NCI-H748 treated with DMSO at 0.1 percent for 48 hours (cell line): ENCODE data around the gene SMIM36.
"Not testable (repeated sequence)": the region's sequence is repeated elsewhere in the genome, so short reads cannot be mapped to it uniquely, and the experiment has no call there.

ENCODE experiments used
- DNase-seq: peaks from one replicate; lab custom pipeline; 2025; lab: John Stamatoyannopoulos, UW

The SMIM36 gene

DNA sequence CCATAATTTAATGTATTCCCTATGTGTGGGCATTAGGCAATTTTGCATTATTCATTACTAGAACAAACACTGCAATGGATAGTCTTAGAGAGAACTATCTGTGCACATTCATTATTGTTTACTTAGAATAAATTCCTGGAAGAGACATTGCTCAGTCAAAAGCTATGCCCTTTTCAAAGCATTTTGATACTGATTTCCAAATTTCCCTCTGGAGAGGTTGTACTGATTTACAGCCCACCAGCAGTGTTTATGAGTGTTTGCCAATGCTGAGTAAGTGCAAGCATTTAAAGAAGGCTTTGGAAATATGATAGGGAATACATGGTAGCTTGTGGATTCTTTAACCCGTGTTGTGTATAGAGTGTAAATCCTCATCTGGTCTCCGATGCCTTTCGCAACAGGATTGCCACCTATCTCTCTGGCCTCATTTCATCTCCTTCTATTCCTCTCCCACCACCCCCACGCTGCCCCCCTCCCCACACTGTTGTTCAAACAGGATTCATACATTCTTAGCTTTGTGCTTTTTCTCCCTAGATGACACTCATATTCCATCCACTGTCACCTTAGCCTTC lies 56.3 kb downstream of the SMIM36 start:
- DNase-seq = no peak

DNA sequence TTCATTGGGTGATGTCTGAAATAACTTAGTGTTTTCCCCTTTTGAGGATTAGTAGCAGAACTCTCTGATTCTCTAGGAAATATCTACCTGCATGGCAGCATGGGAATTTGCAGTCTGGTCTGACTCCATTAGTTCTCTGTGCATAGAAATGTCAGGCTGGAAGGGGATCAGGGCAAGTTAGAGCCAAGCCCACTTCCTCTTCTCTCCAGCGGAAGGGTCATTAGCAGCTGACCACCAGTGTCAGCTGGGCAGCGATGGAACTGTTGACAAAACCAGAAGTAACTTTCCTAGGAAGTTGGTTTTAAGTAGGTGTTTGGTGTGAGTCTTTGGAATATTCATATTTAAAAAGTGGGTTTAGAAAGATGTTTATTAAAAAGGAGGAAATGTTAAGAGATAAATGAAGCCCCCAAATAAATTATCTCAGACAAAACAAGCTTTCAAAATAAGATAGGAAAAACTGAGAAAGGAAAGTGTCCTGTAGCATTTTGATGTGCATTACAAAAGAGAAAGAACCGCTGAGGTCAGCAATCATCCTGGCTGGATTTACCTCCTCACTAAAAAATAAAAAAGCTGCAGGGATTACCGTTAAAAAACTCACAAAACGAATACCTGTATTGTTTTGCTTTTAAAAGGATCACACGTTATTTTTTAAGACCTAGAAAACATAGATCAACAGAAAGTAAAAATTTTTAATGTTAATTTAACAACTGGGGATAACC lies 57.3 kb downstream of the SMIM36 start:
- no peak for DNase-seq

DNA sequence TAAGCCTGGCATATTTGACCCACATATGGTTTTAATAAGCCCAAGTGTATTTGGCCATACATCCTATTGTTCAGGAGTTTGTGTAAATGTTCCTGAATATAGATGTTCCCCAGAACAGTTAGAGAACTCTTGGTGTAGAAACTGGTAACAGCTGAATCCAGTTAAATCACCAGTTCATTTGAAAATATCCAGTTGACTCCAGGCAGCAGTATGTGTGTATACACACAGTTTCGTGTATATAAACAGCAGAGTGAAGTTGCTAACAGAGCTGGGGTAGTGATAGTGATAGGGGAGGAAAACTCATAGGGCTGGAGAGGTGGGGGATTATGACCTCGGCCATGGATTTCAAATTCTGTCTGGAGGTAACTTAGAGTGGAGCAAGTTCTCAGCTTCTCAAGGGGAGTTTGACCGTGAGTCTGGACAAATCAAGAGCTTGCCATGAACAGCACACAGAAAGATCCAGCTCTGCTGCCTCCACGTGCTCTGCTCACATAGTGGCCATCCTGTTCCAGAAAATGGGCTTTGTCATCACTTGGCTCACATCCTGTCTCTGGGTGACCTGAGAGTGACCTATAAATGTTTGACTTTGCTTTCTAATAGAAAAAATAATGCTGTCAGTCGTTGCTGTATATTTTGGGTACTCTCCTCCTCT lies 59.0 kb downstream of the SMIM36 start:
- no peak for DNase-seq

DNA sequence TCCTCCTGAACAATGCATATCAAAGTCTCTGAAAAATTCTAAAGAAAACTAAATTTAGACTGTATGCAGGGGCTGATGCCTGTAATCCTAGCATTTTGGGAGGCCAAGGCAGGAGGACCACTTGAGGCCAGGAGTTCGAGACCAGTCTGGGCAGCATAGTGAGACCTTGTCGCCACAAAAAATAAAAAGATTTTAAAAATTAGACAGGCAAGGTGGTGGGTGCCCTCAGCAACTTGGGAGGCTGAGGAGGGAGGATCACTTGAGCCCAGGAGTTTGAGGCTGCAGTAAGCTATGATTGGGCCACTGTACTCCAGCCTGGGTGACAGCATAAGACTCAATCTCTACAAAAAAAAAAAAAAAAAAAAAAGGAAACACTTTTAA lies 59.5 kb downstream of the SMIM36 start:
- DNase-seq = no peak

DNA sequence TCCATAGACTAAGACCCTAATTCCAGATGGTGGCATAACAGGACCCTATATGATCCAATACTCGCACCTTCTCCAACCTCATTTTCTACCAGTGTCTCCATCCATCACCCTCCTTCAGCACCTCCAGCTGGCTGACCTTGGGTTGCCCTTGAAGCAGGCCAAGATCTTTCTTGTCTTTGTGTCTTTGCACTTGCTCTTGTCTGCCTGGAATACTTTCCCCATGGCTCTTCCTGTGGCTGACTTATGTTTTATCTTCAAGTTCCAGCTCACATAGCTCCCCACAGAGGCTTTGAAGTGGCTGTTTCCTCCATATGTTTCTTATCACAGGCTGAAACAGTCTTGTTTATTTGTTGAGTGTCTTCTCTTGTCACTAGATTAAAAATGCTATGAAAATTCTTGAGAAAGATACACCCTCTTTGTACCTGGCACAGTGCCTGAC lies 60.0 kb downstream of the SMIM36 start:
- DNase-seq = no peak

DNA sequence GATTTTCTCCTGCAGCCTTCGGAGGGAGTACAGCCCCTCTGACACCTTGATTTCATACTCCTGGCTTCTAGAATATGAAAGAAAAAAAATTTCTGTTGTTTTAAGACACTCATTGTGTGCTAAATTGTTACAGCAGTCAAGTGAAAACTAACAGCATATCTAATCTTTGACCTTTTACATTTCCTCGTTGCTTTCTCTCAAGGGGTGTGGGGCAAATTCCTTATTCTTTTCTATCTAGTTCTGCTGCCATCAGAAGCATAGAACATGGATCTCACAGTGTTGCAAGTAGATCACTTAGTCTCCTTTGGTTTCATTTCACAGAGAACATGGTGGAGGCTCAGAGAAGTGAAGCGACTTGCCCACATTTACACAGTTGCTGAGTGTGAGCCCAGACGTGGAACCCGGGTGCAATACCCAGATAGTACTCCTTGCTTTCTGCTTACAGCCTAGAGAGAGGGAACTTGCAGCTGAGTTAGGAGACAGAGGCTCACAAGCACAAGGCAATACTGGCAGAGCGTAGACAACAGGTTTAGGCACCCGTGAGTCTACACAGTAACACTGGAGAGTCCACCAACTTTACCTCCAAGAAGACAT lies 60.9 kb downstream of the SMIM36 start:
- DNase-seq = no peak

DNA sequence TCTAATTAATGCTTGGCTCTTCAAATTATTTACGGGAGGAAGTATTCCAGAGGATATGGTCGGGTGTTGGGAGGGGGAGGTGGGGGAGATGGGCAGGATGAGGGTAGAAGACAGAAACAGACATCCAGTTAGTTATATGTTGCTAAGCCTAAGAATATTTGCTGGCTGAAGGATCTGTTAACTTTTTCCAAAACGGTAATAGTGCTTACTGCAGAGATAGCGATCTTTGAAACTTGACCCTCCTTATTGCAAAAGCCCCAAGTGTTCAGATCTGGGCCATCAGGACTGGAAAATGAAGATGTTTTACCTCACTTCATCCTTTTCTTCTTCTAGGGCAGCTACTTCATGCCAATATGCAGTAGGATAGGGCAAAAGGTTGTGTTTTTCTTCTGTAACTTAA lies 62.6 kb downstream of the SMIM36 start:
- DNase-seq = no peak

DNA sequence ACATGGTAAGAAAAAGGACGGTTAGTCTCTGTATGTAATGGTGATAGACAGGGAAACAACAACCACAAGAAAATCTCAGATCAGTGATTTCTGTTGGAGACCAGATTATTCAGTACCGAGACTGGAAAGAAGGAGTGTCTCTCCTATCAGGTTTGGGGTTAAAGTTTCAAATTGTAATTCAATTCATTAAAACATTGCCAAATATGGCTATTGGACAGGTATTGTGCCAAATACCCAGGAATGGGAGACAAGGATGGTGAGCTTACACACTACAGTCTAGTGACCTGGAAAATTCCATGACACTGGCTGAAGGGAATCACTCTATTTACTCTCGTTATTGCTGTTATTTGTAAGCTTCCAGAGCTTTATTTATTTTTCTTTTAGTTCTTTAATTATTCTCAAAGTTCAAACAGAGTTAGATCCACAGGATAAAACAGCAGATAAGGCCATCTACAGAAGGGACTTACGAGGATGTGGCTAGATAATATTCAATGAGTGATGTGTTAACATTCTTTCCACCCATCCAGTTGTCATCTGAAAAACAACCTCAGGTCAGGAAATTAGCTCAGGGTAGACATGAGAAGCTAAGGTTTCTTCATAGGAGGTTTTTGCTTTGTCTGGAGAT lies 64.6 kb downstream of the SMIM36 start:
- no peak for DNase-seq

DNA sequence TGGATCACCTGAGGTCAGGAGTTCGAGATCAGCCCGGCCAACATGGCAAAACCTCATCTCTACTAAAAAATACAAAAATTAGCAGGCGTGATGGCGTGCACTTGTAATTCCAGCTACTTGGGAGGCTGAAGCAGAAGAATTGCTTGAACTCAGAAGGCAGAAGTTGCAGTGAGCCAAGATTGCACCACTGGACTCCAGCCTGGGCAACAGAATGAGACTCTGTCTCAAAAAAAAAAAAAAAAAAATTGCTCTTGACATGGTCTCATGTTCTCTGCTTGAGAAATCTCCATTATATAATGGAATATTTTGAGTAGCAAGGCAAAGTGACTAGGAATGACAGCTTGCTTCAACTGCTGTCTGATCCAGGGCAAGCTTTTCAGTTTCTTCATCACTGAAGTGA lies 65.2 kb downstream of the SMIM36 start:
- not testable (repeated sequence) for DNase-seq

DNA sequence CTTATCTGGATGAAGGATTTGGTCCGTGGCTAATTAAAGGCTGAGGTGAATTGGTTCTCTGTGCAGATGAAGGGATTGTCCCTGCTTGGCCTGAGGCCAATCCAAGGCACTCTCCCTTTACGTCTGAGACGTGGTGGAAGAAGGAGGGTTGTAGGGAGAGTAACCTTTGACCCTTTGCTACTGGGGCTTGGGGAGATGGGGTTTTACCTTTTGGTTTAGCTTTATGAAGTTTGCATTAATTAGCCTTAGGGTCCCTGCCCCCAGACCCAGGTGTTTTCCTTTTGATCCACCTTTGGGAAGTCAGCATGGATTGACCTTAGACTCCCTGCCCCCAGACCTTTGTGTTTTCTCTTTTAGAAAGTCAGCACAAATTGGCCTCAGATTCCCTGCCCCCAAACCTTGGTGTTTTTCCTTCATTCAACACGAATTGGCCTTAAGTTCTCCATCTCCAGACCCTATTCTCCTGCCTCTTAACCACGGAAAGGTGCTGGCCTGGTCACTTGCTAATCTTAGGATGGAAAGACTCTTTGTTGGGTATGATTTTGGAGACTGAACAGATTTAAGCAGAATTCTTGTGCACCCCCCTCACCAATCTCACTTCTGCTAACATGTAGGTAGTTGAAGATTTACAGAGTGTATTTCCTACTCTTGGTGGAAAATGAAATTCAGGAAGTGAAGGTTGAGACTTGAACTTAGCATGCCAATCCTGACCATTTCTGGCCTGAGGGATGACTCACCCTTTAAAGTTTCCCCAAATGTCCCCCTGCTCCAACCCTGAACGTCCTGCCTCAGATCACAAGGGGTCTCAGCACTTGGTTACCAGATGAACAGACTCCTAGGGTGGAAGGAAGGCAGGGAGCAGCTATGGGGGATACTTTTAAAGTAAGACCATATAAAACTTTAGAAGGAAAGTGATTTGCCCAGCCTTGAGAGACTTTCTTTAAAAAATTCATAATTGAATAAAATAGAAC lies 66.5 kb downstream of the SMIM36 start:
- DNase-seq = no peak

DNA sequence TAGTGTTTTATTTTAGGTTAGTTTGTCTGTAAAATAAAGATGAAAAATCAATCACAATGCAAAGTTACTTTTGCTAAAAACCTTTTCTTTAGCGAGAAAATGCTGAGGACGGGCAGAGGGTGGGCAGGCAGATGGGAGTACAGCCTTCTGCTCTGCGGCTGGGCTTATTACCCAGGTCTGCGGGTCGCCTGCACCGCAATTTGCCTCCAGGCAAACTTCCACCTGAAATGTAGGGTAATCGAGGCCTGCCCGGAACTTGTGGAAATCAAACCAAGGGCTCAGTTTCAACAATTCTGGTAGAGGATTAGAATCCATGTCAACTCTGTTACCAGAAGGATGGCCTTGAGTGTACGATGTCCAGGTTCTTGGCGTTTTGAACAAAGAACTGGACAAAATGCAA lies 67.3 kb downstream of the SMIM36 start:
- DNase-seq = no peak

DNA sequence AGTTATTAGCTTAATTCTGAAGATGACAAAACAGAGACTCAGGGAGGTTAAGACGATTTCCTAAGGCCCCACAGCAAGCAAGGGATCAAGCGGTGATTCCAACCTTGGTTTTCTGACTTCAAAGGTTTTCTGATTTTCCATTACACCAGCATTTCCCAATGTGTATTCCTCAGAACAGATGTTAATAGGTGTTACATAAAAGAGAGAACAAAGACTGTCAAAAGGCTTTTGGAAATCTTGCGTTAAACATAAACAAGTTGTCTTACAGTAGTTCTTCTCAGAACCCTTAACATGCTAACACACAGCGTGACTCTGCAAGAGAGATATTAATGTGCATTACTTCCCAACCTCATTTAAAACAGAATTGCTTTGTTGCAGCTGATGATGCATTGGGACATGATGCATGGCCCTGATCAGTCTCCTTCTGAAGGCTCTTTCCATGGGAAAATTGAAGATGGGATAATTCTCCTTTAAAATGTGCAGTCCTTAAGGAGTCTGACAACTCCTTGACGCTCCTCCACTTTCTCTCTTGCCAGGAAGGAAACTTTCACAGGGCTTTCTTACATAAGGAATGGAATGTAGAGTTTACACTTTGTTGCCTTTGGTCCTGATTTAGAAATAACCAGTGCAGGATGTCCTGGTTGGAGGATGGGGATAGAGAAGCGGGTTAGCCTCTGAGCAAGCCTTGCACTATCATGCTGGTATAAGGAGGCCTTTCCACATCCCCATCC lies 68.1 kb downstream of the SMIM36 start:
- no peak for DNase-seq

DNA sequence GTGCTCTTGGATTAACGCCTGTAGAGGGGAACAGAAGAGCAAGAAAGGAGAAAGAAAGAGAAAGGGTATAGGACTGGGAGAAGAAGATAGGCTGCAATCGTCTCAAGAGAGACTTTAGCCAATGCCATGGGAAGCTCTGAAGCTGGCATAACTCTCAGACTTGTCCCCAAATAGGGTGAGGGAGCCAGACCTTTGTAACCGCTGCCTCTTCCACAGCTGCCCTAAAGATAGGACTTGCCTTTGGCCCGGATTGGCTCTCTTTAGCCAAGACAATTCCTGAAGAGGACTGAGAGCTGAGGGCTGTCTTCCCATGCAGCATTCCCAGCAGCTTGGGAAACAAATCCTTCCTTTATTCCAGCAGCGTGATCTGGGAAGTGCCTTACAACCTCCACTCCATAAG lies 68.8 kb downstream of the SMIM36 start:
- no peak for DNase-seq

DNA sequence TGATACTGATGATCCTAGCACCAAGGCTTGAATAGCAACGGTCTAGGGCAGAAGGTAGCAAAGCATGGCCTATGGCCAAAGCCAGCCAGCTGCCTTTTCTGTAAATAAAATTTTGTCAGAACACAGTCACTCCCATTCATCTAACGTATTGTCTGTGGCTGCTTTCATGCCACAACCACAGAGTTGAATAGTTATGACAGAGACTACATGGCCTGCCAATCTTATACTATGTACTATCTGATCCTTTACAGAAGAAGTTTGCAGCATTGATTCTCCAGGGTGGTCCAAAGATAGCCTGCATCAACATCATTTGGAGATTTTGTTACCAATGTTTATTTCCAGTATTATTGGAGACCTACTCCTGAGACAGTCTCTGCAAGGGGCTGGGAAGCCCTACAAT lies 69.7 kb downstream of the SMIM36 start:
- DNase-seq = no peak

DNA sequence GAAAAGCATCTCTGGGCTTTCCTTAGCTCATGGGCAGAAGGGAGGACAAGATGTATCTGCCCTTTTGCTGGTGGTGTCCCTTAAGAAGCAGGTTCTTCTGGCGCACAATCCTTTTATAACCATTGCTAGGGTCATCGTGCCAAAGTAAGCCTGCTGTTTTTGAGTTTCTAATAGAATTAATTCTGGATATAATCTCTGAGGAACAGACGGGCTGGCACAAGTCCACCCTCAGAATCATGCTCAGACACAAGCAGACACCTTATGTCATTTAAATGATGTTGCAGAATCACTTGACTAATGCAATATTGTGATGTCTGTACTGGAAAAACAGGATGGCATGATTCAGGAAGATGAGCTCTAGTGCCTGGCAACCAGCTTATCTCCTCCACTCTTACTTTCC lies 70.9 kb downstream of the SMIM36 start:
- no peak for DNase-seq

DNA sequence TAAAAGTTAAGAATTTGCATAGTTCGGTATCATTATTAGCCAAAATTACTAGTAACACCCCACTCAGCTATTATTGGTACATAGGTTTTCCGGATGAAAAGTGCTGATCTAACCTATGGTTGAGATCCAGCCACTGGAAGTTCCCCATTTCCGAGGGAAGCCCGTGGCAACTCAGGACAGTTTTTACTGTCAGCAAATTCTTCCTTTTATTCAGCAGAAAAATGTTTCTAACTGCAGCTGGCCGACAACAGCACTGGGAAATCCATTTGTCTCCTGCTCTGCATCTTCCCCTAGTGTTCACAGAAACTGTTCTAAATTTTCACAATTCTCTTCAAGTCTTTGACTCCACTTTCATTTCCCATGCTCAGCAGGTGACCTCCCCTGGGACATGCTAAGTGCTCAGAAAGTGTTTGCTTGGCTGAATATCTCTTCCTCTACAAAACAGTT lies 74.1 kb downstream of the SMIM36 start:
- DNase-seq = no peak

DNA sequence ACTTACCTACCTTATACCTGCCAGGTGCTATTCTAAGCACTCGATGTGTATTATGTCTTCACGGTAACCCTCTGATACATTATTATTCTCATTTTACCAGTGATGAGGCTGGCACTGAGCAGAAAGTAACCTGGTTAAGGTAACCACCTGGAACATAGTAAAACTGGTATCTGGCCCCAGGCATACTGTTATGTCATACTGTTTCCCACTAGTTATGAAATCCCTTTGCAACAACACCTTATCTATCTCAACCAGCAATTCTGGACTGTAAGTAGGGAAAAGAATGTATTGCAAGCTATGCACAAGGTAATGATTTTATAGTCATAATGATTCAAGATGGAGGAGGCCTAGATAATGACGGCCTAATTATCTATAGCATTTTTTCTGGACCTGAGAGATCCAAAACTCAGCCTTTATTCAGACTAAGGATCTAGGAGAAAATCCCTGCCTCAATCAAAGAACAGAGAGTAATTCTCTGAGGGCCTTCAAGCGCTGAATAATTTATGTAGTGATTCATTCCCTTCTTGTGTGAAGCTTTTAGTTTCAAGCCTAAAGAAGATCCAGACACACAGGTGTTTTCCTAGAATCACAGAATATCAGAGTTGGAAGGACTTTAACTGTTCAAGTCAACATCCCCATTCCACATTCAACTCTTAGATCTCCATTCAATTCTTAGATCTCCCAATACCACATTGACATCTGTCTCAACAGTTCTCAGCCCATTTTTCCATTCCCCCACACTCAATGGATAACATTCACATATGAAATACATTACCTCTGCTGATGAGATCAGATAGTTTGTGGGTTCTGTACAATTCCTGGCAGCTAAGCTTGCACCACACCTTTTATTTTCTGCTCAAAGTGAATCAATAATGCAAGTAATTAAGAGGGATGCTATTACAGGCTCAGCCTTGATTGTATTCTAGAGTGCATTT lies 74.8 kb downstream of the SMIM36 start:
- no peak for DNase-seq

DNA sequence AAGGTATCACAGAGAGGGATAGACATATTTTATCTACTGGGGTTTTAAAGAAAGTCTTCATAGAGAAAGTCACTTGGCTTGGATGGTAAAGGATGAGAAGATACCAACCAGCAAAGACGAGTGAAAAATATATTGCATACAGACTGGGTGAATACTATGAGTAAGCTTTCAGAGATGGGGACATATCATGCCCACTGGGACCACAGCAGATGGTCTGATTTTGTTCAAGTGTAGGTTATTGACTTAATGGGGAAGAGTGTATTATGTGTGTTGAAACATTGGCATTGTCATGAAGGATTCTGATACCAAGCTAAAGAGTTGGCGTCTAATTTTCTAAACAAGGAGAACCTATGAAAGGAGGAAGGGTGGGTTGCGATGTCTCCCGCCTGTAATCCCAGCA lies 75.8 kb downstream of the SMIM36 start:
- no peak for DNase-seq

DNA sequence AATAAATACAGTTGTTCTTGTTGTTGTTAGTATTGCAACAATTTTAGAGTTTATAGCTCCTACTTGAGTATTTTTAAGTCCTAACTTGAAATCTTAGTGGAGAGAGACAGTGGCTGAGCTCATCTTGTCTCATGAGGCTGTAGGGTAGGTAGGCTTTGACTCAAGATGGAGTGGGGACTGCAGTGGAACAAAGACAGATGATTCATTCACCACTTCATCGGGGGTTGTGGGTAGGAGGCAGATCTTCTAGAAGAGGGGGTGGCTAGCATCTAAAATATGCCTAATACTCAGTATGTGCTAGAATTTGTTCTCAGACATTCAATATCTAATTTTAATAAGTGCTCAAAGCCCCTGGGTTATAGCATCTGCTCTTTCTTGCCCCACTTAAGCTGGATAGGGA lies 76.5 kb downstream of the SMIM36 start:
- no peak for DNase-seq
